ENCODE results near the gene LMOD2.

LMOD2 gene

DNA sequence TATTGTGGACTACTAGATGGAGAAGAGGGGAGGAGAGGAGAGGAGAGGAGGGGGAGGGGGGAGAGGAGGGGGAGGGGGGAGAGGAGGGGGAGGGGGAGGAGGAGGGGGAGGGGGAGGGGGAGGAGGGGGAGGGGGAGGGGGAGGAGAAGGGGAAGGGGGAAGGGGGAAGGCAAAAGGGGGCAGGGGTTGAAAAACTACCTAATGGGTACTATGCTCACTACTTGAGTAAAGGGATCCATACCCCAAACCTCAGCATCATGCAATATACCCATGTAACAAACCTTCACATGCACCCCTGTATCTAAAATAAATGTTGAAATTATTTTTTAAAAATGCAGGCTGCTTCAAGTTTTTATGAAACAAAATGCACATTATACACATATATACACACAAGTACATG is 15.1 kb upstream of the LMOD2 start:
- DNase-seq (ENCODE audit: low read depth in 2 of 2), result no peak

DNA sequence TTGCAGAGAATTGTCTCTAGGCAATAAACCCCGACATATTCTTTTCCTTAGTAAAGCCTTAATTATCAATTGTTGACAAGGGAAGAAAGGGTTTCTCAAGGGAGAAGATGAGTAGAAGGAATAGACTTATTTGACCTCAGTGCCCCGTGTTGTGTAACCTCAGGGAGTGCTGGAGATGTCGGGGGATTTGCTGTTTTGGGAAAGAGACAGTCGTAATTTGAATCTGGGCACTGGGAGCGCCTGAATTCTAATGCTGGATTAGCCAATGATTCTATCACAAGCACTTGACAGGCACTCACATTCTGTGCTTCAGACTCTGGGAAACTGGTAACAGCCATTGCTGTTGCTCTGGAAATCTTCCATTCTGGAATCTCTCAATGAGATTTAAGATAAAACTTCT is 13.8 kb upstream of the LMOD2 start:
- DNase-seq (ENCODE audit: low read depth in 2 of 2), result no peak

DNA sequence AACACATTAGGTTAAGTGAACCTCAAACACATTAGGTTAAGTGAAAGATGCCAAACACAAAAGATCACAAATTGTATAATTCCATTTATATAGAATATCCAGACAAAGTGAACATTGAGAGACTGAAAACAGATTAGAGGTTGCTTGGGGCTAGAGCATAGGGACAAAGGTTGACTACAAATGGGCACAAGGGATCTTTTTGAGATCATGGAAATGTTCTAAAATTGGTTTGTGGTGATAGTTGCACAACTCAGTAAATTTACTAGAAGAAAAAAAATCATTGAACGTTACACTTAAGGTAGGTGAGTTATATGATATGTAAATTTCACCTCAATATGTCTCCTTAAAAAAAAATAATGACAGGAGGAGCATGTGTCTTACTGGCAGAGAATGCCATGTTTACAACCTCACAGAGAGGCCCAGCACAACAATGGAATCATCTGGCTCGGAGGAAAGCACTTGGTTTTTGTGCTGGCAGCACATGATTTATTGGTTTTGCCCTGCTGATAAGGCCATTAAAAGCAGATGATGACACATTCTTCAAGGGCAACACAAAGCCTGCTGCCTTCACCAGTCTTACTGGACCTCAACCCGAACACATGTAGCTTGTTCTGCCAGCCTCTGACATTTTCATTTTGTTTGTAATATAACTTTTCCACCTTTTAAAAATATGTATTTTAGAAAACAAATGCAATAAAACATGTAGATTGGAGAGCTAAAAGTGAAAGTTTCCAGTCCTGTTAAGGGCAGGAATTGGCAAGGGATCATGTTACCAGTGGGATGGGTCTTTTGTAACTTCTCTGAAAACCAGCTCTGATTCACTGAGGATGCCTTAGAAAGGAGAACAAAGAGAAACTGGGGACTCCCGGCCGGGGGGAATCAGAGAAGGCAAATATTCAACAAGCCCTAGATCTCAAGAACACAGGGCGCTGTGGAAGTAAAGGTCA is 11.9 kb upstream of the LMOD2 start:
- peak; percentile 11 to 15 for DNase-seq (ENCODE audit: low read depth in 2 of 2)

DNA sequence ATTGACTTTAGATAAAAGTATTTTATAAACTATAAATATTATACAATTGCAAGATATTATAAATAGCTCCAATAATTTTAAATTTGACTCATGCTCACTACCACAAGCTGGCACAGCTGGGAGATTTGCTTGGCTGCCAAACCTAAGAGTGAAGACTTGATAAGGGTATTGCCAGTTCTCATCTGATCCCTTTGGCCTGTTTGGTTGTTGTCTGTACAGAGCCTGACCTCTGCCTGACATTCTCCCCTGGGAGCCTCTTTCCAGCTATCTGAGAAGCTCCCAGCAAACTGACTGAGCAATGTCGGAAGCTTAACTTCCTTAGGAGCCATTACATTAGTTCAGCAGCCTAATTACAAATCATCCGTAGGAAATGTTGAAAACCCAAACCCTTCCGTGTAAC is 10.2 kb upstream of the LMOD2 start:
- DNase-seq (ENCODE audit: low read depth in 2 of 2), result no peak

DNA sequence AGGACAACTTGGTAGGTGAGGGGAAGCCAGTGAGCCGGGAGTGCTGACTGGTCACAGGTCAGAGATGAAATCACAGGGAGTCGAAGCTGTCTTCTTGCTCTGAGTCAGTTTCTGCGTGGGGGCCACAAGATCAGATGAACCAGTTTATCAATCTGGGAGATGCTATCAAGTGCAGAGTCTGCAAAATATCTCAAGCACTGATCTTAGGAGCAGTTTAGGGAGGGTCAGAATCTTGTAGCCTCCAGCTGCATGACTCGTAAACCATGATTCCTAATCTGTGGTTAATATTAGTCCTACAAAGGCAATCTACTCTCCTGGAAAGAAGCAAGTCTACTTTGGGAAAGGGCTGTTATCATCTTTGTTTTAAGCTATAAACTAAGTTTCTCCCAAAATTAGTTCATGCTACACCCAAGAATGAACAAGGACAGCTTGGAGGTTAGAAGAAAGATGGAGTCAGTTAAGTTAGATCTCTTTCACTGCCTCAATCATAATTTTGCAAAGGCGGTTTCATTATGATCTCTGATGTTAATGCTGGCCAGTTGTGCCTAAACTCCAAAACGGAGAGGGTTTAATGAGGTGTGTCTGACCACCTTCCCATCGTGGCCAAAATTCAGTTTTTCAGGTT is 8.4 kb upstream of the LMOD2 start:
- no peak for DNase-seq (ENCODE audit: low read depth in 2 of 2)

DNA sequence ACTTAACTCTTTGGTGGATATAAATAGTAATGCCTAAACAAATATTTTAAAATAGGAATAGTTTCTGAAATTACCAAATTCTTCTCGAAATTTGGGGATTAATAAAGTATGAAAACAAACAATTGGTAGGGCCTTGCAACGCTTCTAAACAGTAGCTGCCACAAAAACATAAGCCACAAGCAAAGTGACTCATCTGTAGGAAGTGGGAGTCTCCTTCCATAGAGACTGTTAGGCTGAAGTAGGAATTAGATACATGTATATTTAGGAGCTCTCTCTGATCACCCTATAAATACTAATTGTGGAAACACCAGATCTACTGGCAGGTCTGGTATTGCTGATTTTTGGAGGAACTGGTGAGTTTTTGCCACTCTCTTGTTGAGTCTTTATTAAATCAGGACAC is 5.7 kb upstream of the LMOD2 start:
- no peak for DNase-seq (ENCODE audit: low read depth in 2 of 2)

DNA sequence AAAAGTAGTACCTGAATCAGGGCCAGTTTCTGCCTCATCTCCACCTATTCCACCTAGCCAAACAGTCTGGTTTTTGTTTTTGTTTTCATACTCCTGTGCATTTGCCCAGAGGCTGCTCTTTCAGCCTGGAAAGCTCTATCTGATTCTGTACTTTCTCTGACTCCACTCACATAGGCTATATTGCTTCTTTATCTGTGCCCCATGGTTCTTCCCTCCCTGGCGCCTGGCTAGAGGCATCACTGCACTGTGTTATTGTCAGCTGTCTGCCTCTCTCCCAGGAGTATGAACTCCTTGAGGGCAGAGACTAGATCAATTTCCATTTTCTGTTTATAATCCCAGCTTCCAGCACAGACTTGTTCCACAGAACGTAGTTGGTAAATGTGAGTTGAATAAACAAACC is 5.1 kb upstream of the LMOD2 start:
- DNase-seq (ENCODE audit: low read depth in 2 of 2), result no peak

DNA sequence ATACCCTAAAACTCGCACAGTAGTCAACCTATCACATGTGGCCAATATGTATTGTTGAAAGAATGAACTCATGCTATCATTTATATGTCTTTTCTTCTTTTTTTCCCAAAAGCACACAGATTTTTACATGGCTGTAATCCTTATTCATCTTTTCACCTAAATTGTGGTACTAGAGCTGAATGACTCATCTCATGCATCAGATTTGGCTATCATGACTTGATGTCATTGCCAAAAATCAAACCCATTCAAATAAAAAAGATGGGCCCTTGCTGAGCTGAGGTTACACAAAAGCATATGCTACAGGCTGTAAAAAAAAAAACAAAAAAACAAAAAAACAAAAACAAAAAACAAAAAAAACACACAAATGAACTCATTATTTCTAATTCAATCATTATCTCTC is 3.3 kb upstream of the LMOD2 start:
- DNase-seq (ENCODE audit: low read depth in 2 of 2), result no peak

DNA sequence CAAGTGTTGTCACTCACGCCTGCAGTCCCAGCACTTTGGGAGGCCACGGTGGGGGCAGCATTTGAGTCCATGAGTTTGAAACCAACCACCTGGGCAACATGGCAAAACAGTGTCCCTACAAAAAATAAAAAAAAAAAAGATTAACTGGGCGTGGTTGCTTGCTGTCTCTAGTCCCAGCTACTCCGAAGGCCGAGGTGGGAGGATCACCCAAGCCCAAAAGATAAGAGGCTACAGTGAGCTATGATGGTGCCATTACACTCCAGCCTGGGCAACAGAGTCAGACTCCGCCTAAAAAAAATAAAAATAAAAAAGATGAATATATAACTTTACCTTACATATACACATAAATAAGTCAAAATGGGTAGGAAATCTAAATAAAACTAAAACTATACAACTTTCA is 2.5 kb upstream of the LMOD2 start:
- no peak for DNase-seq (ENCODE audit: low read depth in 2 of 2)

DNA sequence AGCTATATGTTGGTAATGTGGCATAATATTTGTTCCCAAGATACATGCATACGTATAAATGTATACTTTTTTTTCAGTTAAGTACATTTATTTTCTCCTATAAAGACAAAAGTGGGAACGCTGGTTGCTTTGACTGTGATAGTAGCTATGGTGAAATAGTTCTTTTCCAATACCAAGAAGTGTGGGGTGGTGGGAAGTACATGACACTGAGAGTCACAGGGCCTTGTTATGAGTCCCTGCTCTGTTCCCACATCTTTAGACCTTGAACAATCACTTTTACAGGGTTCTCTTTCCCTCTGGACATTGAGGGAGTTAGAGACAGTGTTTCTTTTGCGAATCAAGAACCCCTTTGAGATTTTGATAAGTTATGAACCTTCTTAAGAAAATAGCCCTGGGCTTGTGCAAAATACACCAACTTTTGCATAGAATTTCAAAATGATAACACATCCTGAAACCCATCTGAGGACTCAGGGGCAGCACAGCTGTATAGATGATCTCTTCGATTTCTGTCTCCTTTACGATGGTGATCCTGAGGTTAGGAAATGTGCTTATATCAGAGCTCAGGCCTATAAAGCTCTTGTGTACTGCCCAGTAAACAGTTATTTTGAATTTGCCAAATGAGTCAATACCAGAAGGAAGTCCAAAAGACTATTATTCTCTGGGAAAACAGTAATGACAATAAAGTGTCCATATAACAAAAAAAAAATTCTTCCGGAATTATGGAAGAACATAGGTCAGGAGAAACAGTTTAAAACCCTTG is 1.1 kb downstream of the LMOD2 start:
- no peak for DNase-seq (ENCODE audit: low read depth in 2 of 2)

DNA sequence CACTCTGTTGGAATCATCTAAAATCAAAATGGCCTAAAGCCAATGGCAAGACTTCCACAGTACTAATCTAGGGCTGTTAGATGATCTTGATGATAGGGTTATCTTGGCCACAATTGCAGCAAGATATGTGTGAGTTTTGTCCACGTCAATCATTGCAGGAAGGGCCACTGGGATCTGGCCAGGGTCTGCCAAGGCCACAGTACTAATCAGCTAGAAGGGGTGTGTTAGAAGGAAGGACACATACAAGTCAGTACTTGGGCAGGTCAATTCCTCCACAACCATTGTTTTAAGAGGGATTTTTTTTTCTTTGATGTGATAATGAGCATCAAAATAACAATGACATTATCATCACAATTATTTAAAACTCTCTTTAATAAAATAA is 1.6 kb downstream of the LMOD2 start:
- no peak for DNase-seq (ENCODE audit: low read depth in 2 of 2)

DNA sequence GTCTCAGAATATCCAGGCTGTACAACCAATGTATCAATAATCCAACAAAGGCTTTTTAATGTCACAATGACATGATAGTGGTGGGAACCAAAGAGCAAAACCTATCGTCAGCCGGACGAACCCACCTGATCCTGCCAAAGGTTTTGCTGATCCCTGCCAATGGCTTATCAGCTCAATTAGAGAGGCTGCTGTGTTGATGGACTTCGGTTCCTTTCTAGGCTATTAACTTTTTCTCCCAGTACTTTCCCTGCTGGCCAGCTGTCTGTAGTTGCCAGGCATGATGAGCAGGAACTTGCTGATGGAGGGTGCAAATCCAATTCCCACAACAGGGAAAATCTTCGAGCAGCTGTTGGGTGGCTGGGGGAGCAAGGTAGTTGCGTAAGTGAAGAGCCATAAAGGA is 2.4 kb downstream of the LMOD2 start:
- DNase-seq (ENCODE audit: low read depth in 2 of 2), result no peak

DNA sequence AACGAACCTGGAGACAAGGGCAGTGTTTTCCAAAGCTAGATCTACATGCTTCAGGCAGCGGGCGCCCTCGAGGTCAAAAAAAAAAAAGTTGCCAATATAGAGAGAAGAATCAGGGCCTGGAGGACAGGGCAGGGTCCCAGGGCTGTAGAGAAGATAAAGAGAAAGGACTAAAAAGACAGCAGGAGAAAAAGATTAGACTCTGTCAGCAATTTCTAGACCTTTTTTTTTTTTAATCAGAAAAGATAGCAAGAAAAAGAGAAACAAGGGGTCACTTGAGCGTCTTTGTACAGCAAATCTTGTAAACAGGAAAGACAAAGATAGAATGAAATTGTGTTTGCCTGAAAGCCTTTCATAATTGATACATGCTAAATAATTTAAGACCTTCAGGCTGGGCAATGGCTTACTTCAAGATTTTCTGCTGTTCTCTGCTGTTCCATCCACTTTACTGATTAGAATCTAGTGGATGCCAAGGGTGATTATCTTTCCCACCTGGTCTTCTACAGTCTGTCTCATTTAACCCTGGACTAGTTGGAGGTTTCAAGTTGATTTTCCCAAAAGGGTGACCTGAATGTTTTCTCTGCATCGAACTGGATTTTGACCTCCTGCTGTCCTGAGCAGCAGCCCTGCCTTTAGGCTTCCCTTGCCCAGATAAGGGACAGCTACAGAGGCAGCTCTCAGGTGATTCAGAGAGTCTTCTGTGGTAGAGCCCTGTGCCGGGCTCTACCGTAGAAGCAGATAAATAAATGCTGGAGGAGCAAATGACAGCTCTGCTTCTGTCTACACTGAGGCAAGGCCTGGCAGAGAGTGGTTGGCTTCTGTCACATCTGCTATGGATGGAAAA is 5.1 kb downstream of the LMOD2 start:
- no peak for DNase-seq (ENCODE audit: low read depth in 2 of 2)

DNA sequence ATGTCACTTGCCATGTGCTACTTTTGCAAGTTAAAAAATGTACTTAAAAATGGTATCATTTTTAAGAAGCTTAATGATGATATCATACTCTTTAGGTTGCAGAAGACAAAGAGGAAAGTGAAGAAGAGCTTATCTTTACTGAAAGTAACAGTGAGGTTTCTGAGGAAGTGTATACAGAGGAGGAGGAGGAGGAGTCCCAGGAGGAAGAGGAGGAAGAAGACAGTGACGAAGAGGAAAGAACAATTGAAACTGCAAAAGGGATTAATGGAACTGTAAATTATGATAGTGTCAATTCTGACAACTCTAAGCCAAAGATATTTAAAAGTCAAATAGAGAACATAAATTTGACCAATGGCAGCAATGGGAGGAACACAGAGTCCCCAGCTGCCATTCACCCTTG is 6.1 kb downstream of the LMOD2 start:
- no peak for DNase-seq (ENCODE audit: low read depth in 2 of 2)

DNA sequence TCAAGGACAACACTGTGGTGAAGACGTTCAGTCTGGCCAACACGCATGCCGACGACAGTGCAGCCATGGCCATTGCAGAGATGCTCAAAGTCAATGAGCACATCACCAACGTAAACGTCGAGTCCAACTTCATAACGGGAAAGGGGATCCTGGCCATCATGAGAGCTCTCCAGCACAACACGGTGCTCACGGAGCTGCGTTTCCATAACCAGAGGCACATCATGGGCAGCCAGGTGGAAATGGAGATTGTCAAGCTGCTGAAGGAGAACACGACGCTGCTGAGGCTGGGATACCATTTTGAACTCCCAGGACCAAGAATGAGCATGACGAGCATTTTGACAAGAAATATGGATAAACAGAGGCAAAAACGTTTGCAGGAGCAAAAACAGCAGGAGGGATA is 6.6 kb downstream of the LMOD2 start:
- DNase-seq (ENCODE audit: low read depth in 2 of 2), result no peak

DNA sequence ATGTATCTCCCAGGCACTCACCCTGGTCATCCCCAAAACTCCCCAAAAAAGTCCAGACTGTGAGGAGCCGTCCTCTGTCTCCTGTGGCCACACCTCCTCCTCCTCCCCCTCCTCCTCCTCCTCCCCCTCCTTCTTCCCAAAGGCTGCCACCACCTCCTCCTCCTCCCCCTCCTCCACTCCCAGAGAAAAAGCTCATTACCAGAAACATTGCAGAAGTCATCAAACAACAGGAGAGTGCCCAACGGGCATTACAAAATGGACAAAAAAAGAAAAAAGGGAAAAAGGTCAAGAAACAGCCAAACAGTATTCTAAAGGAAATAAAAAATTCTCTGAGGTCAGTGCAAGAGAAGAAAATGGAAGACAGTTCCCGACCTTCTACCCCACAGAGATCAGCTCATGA is 7.1 kb downstream of the LMOD2 start:
- no peak for DNase-seq (ENCODE audit: low read depth in 2 of 2)

DNA sequence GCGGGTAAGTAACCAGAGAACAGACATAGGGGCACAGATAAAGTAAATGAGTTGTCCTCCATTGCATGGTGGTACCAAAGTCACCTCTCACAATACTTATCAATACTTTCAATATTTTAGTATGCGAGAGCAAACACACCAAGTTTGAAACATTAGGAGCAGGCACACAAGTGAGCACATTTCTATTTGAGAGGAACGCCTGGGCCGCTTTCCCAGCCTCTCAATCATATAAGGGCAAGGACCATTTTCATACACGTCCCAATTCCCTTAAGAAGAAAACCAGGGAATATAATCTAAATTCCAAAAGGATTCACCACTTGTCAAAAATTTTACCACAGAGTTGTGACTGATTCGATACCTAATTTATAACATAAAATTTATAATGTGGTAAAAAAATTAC is 7.5 kb downstream of the LMOD2 start:
- no peak for DNase-seq (ENCODE audit: low read depth in 2 of 2)

DNA sequence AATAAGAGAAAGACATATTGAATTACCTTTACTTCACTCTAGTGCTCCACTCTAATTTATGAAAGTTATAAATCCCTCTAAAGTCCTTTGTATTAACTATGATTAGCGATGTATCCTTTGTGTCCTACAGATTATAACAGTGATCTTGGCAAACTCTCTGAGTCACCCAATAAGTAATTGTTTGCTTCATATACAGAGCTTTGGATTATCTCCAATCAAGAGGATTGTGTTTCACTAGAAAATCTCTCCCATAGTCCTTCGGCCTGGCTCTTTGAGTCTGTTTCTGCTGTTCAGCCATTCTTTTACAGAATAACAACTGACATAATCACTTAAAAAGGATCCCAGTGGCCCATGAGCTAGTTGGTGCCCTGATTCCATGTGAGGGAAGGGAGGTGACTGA is 9.5 kb downstream of the LMOD2 start:
- no peak for DNase-seq (ENCODE audit: low read depth in 2 of 2)

DNA sequence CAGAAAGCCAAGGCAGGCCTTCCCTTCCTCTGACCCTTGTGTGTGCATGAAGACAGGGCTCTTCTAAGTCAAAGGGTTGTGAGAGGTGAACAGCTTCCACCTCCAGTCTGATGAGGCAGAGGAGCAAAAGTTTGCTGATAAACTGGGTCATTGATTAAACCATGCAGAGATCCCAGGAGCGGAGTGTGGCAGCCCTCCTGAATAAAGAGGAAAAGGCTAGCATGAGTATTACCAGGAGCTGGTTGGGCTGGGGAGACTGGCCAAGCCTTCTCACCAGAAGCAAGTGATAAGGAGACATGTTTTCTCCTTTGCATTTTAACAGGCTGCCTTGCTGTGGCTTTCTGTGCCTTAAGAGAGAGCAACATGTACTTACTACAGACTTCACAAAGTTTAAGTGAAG is 10.2 kb downstream of the LMOD2 start:
- DNase-seq (ENCODE audit: low read depth in 2 of 2), result no peak

DNA sequence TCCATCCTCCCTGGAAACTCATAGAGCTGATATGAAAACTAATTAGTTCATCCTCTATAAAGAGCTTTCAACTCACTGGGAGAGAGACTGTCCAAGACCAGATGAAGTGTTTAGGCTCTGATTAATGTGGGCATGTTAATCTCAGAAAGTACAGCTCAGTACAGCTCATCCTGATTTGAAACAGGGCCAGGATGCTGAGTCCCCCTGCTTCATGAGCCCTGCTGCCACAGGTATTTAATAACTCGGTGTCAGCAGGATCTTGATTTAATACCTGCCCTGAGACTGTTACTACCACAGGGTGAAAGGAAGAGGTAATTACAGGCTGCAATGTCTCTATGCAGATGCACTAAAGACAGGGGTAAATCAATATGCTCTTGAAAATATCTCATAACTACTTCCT is 10.8 kb downstream of the LMOD2 start:
- no peak for DNase-seq (ENCODE audit: low read depth in 2 of 2)

DNA sequence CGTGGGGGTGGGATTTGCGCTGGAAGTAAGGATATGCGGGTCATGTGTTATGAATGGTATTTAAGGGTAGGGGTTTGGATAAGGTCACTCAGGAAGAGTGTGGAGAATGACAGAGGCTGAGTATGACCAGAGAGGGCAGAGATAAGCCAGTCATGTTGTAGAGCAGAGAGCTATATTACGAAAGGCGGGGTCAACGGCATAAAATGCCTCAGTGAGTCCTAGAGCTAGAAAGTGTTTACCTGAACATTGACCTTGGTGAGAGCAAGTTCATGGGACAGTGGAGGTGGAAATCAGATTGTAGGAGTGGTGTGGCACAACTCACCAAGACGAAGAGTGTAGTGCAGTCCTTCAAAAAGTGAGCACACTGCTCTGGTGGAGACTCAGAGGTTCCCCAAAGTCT is 13.8 kb downstream of the LMOD2 start:
- DNase-seq (ENCODE audit: low read depth in 2 of 2), result no peak
